Endothelial cell of umbilical vein (primary cell): ENCODE results near the gene GSPT1. TPM values are rescaled to one million over a fixed set of nuclear protein-coding genes. Genes with fewer than 3 reads are reported as not detected.

Experiments used
- polyA plus RNA-seq, 4 experiments: library from polyadenylated mRNA; depleted of rRNA in 3 of 4; stranded (reverse) in 3 of 4; unstranded in 1 of 4; fragments of >200 nt; gene quantifications; 2 replicates each; pipeline versions ENCODE4 v1.2.1 to v1.2.3, GENCODE V29; 2011 to 2012; ENCODE audit warnings: missing spikeins in 1 of 4
- small RNA-seq: library from RNA; depleted of rRNA; stranded (forward); fragments of <200 nt; gene quantifications from one replicate; pipeline ENCODE3, GENCODE V24; 2012; ENCODE audit warnings: low replicate concordance, low read depth; ENCODE audit not compliant: insufficient read depth, insufficient read length
- total RNA-seq: library from RNA; stranded (reverse); gene quantifications from 2 replicates; pipeline ENCODE4 v1.2.3, GENCODE V29; 2021

Gene GSPT1
- total and polyA plus RNA-seq, 2 donors (not counting 3 experiments of a cell fraction or from before 2014, with no cell fraction given) = 40.3 to 152 TPM

Small RNAs within 50 kb of the gene (small RNA-seq; reads per million reads assigned to genes)
- not detected for gene AC007216.5
- not detected for gene COX6CP1

Other genes starting within 250 kb of the GSPT1 start
- gene SNN, start 247.5 kb downstream of the GSPT1 start, total RNA-seq = 20.7 and 24.1 TPM in 2 replicates
- 17.7 and 19.1 TPM in 2 replicates for gene SNN, start 247.5 kb downstream of the GSPT1 start, polyA plus RNA-seq
- 37.1 and 42.5 TPM in 2 replicates for gene TXNDC11, start 173.1 kb downstream of the GSPT1 start, total RNA-seq
- gene TXNDC11, start 173.1 kb downstream of the GSPT1 start, polyA plus RNA-seq = 66.0 and 66.8 TPM in 2 replicates
- gene ZC3H7A, start 118.7 kb downstream of the GSPT1 start, total RNA-seq = 73.9 and 78.0 TPM in 2 replicates
- gene ZC3H7A, start 118.7 kb downstream of the GSPT1 start, polyA plus RNA-seq = 32.6 and 44.1 TPM in 2 replicates
- gene RSL1D1, start 64.4 kb downstream of the GSPT1 start, total RNA-seq = 127 and 132 TPM in 2 replicates
- gene RSL1D1, start 64.4 kb downstream of the GSPT1 start, polyA plus RNA-seq = 9.5 and 17.0 TPM in 2 replicates
- 11.7 and 15.4 TPM in 2 replicates for gene NPIPB2, start 26.1 kb upstream of the GSPT1 start, total RNA-seq
- gene NPIPB2, start 26.1 kb upstream of the GSPT1 start, polyA plus RNA-seq = 5.8 and 8.7 TPM in 2 replicates
- gene TNFRSF17, start 49.3 kb upstream of the GSPT1 start, total RNA-seq = not detected in 2 replicates
- not detected in 2 replicates for gene TNFRSF17, start 49.3 kb upstream of the GSPT1 start, polyA plus RNA-seq
- 18.2 and 20.3 TPM in 2 replicates for gene SNX29, start 60.8 kb upstream of the GSPT1 start, total RNA-seq
- 4.1 and 4.2 TPM in 2 replicates for gene SNX29, start 60.8 kb upstream of the GSPT1 start, polyA plus RNA-seq